Measurements from ENCODE around the gene OR7C1. TPM values are rescaled to one million over a fixed set of nuclear protein-coding genes. Genes with fewer than 3 reads are reported as not detected.

The OR7C1 gene
- total and polyA plus RNA-seq, 2 of the 13 experiments (the other 11 are each of a cell fraction or from before 2014, with no cell fraction given) = not detected

DNA sequence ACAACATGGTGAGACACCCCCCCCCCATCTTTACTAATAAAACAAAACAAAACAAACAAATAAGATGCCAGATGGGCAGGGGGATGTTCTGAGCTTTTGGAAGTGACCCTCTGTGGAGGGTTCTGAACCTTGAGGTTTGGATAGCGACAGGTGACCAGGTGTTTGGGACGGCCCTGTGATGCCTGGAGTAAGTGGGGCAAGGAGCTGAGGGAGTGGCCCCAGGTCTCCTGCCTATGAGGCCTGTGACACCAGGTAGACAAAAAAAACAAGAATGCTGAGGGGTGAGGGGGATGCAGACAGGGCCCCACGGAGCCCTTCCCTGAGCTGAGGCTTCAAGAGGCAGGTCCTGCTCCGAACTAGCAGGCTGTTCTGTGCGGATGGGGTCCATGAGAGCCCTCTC, 65.8 kb downstream of the OR7C1 start (continued):
- TF ChIP-seq, protein P1, sequence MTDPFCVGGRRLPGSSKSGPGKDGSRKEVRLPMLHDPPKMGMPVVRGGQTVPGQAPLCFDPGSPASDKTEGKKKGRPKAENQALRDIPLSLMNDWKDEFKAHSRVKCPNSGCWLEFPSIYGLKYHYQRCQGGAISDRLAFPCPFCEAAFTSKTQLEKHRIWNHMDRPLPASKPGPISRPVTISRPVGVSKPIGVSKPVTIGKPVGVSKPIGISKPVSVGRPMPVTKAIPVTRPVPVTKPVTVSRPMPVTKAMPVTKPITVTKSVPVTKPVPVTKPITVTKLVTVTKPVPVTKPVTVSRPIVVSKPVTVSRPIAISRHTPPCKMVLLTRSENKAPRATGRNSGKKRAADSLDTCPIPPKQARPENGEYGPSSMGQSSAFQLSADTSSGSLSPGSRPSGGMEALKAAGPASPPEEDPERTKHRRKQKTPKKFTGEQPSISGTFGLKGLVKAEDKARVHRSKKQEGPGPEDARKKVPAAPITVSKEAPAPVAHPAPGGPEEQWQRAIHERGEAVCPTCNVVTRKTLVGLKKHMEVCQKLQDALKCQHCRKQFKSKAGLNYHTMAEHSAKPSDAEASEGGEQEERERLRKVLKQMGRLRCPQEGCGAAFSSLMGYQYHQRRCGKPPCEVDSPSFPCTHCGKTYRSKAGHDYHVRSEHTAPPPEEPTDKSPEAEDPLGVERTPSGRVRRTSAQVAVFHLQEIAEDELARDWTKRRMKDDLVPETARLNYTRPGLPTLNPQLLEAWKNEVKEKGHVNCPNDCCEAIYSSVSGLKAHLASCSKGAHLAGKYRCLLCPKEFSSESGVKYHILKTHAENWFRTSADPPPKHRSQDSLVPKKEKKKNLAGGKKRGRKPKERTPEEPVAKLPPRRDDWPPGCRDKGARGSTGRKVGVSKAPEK (CRISPR knock-in tag; IDR thresholded peaks at IDR 0.05; ENCODE audit: borderline replicate concordance) = no peak
- TF ChIP-seq KAT7 (CRISPR knock-in tag; IDR thresholded peaks at IDR 0.05; ENCODE audit: borderline replicate concordance) (no peak), NFATC3 (CRISPR knock-in tag; IDR thresholded peaks at IDR 0.05) (no peak), NCOA1 (CRISPR knock-in tag; IDR thresholded peaks at IDR 0.05) (no peak), DR1 (CRISPR knock-in tag; IDR thresholded peaks at IDR 0.05) (no peak), SIX4 (CRISPR knock-in tag; IDR thresholded peaks at IDR 0.05) (no peak), ZNF614 (CRISPR knock-in tag; IDR thresholded peaks at IDR 0.05; ENCODE audit: borderline replicate concordance) (no peak)
- TF ChIP-seq, protein P2, sequence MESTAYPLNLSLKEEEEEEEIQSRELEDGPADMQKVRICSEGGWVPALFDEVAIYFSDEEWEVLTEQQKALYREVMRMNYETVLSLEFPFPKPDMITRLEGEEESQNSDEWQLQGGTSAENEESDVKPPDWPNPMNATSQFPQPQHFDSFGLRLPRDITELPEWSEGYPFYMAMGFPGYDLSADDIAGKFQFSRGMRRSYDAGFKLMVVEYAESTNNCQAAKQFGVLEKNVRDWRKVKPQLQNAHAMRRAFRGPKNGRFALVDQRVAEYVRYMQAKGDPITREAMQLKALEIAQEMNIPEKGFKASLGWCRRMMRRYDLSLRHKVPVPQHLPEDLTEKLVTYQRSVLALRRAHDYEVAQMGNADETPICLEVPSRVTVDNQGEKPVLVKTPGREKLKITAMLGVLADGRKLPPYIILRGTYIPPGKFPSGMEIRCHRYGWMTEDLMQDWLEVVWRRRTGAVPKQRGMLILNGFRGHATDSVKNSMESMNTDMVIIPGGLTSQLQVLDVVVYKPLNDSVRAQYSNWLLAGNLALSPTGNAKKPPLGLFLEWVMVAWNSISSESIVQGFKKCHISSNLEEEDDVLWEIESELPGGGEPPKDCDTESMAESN (CRISPR knock-in tag; conservative IDR thresholded peaks at IDR 0.05) = no peak
- TF ChIP-seq, protein P3, sequence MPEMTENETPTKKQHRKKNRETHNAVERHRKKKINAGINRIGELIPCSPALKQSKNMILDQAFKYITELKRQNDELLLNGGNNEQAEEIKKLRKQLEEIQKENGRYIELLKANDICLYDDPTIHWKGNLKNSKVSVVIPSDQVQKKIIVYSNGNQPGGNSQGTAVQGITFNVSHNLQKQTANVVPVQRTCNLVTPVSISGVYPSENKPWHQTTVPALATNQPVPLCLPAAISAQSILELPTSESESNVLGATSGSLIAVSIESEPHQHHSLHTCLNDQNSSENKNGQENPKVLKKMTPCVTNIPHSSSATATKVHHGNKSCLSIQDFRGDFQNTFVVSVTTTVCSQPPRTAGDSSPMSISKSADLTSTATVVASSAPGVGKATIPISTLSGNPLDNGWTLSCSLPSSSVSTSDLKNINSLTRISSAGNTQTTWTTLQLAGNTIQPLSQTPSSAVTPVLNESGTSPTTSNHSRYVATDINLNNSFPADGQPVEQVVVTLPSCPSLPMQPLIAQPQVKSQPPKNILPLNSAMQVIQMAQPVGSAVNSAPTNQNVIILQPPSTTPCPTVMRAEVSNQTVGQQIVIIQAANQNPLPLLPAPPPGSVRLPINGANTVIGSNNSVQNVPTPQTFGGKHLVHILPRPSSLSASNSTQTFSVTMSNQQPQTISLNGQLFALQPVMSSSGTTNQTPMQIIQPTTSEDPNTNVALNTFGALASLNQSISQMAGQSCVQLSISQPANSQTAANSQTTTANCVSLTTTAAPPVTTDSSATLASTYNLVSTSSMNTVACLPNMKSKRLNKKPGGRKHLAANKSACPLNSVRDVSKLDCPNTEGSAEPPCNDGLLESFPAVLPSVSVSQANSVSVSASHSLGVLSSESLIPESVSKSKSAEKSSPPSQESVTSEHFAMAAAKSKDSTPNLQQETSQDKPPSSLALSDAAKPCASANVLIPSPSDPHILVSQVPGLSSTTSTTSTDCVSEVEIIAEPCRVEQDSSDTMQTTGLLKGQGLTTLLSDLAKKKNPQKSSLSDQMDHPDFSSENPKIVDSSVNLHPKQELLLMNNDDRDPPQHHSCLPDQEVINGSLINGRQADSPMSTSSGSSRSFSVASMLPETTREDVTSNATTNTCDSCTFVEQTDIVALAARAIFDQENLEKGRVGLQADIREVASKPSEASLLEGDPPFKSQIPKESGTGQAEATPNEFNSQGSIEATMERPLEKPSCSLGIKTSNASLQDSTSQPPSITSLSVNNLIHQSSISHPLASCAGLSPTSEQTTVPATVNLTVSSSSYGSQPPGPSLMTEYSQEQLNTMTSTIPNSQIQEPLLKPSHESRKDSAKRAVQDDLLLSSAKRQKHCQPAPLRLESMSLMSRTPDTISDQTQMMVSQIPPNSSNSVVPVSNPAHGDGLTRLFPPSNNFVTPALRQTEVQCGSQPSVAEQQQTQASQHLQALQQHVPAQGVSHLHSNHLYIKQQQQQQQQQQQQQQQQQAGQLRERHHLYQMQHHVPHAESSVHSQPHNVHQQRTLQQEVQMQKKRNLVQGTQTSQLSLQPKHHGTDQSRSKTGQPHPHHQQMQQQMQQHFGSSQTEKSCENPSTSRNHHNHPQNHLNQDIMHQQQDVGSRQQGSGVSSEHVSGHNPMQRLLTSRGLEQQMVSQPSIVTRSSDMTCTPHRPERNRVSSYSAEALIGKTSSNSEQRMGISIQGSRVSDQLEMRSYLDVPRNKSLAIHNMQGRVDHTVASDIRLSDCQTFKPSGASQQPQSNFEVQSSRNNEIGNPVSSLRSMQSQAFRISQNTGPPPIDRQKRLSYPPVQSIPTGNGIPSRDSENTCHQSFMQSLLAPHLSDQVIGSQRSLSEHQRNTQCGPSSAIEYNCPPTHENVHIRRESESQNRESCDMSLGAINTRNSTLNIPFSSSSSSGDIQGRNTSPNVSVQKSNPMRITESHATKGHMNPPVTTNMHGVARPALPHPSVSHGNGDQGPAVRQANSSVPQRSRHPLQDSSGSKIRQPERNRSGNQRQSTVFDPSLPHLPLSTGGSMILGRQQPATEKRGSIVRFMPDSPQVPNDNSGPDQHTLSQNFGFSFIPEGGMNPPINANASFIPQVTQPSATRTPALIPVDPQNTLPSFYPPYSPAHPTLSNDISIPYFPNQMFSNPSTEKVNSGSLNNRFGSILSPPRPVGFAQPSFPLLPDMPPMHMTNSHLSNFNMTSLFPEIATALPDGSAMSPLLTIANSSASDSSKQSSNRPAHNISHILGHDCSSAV (CRISPR knock-in tag; IDR thresholded peaks at IDR 0.05; ENCODE audit: borderline replicate concordance) = no peak
